ACC112 (cell line): ENCODE data around the gene SLC44A5.
A peak's percentile ranks its signal among the peaks of the same experiment; 100 is the strongest.
"Not testable (repeated sequence)": the region's sequence is repeated elsewhere in the genome, so short reads cannot be mapped to it uniquely, and the experiment has no call there.

Experiments used
- H2AFZ ChIP-seq: fragments of 200-600 bp; sonication (generic); one replicate; pipeline ENCODE4 v1.6.0; 2017; ENCODE audit warnings: antibody characterized with exemption, low read length; ENCODE audit not compliant: unreplicated experiment
- H3K27ac ChIP-seq: fragments of 200-600 bp; sonication (generic); 2 replicates; pipeline ENCODE4 v1.5.1; 2014; ENCODE audit warnings: low read depth, mild to moderate bottlenecking, antibody characterized with exemption, low read length, moderate library complexity
- H3K27me3 ChIP-seq: fragments of 200-600 bp; sonication (generic); 2 replicates; pipeline ENCODE4 v1.6.1; 2014; ENCODE audit warnings: mild to moderate bottlenecking, antibody characterized with exemption, low read length, moderate library complexity, mixed read lengths; ENCODE audit not compliant: insufficient read depth
- H3K36me3 ChIP-seq: fragments of 200-600 bp; sonication (generic); 2 replicates; pipeline ENCODE4 v1.6.1; 2016; ENCODE audit warnings: mild to moderate bottlenecking, antibody characterized with exemption, low read length, moderate library complexity, mixed read lengths; ENCODE audit not compliant: insufficient read depth
- H3K4me1 ChIP-seq: fragments of 200-600 bp; sonication (generic); one replicate; pipeline ENCODE4 v1.6.1; 2016; ENCODE audit warnings: low read length, mixed read lengths; ENCODE audit not compliant: insufficient read depth, unreplicated experiment, control insufficient read depth
- H3K4me3 ChIP-seq: fragments of 200-600 bp; sonication (generic); 2 replicates; pipeline ENCODE4 v1.5.1; 2014; ENCODE audit warnings: mild to moderate bottlenecking, low read depth, low read length
- H3K79me2 ChIP-seq: fragments of 200-600 bp; sonication (generic); one replicate; pipeline ENCODE4 v1.6.0; 2016; ENCODE audit warnings: low read length; ENCODE audit not compliant: control insufficient read depth, unreplicated experiment, insufficient read depth

Gene SLC44A5

DNA sequence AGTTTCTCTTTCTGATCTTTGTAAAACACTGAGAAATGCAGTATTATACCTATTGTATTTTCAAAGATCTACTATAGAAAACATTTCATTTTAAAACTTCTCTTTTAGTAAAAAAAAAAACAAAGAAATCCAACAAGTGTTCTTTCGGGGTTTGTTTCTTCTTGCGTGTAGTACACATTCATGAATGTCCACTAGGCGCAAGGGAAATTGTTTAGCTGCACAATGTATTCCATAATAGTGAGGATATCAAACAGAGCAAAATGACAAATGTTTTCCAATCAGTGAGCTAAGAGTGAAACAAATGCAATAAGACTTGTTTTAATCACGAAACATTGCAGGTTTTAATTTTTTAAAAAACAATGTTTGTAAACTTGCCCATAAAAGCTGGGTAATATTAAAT lies 408.2 kb downstream of the SLC44A5 start:
- H3K79me2 ChIP-seq: no peaks in the 10 kb centered on the region

DNA sequence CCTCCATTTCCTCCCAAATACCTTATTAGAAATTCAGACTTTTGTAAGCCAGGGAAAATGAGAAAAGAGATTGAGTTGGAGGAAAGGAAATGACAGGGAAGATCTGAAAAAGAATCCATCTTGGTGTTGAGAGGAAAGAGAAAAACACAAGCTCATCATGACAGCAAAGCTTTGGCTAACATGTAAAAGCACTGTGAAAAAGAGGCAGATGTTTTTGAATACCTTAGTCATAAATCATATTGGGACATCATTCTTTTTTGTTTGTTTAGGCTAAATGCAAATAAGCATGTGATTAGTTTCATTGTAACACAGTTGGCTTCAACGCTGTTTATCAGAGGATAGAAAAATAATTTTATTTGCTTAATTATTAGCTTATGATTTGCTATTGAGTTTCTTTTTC lies 412.2 kb downstream of the SLC44A5 start:
- no peaks in the 10 kb centered on the region for H3K36me3 ChIP-seq
- peaks cover 5% of the 10 kb centered on the region for H3K4me1 ChIP-seq
- no peak overlapping the region for H3K4me3 ChIP-seq
- no peaks in the 10 kb centered on the region for H3K79me2 ChIP-seq
- no peak overlapping the region for H2AFZ ChIP-seq
- H3K27me3 ChIP-seq: no peaks in the 10 kb centered on the region
- H3K27ac ChIP-seq: no peak overlapping the region

More for the DNA sequence above, 408.2 kb downstream of the SLC44A5 start:
- H3K27me3 ChIP-seq: peaks cover 9% of the 10 kb centered on the region; the same call in 1 of the 2 replicates
- no peak overlapping the region for H3K27ac ChIP-seq
- H3K4me1 ChIP-seq: peaks cover 5% of the 10 kb centered on the region
- H2AFZ ChIP-seq: peak overlapping the region; percentile 30
- H3K4me3 ChIP-seq: peak overlapping the region; percentile 49; the same call in 1 of the 2 replicates
- no peaks in the 10 kb centered on the region for H3K36me3 ChIP-seq

DNA sequence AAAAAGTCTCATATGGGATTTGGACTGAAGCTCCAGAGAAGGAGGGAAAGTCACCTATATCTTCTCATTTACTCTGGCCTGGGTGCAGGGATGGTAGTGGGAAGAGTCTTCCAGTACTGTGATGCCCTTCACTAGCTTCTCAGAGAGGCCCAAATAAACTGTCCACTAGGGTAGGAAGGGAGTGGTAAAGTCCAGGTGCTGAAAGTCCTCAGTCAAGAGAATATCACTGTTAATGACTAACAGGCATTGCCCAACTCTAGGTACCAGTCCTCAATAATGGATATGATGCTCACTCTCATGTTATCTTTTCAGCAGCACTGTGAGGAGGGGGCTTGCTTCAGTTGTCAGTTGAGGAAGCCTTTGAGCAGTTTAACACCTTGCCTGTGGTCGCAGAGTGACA lies 412.8 kb downstream of the SLC44A5 start:
- Histone ChIP-seq H3K27me3 (no peaks in the 10 kb centered on the region), H2AFZ (no peak overlapping the region), H3K4me3 (no peak overlapping the region), H3K79me2 (no peaks in the 10 kb centered on the region), H3K36me3 (no peaks in the 10 kb centered on the region), H3K4me1 (peaks cover 5% of the 10 kb centered on the region), H3K27ac (no peak overlapping the region)

DNA sequence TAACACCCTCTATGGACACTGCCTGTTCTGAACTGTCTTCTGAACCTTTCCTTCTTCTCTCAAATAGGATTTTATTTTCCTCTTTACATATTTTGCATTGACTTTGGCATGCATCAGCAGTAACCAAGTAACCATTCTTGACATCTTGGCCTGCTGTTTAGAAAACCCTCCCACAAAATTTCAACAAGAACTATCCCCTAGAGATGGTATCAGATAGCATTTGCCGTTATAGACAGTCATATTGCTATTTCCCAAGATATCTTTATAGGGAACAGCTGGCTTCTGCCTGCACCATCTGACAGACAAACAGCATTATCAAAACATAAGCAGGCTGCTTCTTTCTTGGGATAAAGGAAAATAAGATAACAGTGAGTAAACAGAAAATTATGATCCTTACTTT lies 422.0 kb downstream of the SLC44A5 start:
- no peaks in the 10 kb centered on the region for H3K79me2 ChIP-seq
- no peak overlapping the region for H3K27ac ChIP-seq
- no peaks in the 10 kb centered on the region for H3K4me1 ChIP-seq
- H3K4me3 ChIP-seq: no peak overlapping the region
- no peaks in the 10 kb centered on the region for H3K36me3 ChIP-seq
- no peak overlapping the region for H2AFZ ChIP-seq
- no peaks in the 10 kb centered on the region for H3K27me3 ChIP-seq

DNA sequence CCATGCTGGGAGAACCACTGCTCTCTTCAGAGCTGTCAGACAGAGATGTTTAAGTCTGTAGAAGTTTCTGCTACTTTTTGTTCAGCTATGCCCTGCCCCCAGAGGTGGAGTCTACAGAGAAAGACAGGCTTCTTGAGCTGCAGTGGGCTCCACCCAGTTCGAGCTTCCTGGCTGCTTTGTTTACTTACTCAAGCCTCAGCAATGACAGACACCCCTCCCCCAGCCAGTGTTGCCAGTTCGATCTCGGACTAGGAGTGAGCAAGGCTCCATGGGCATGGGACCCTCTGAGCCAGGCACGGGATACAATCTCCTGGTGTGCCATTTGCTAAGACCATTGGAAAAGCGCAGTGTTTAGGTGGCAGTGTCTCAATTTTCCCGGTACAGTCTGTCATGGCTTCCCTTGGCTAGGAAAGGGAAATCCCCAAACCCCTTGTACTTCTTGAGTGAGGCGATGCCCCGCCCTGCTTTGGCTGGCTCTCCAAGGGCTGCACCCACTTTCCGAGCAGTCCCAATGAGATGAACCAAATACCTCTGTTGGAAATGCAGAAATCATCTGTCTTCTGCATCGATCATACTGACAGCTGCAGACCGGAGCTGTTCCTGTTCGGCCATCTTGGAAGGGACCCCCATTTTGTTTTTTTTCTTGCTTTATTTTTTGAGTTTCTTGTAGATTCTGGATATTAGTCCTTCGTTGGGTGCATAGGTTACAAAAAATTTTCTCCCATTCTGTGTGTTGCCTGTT lies 429.5 kb downstream of the SLC44A5 start:
- not testable (repeated sequence) for H3K79me2 ChIP-seq, H2AFZ ChIP-seq, H3K4me1 ChIP-seq, H3K4me3 ChIP-seq, H3K36me3 ChIP-seq, H3K27me3 ChIP-seq, H3K27ac ChIP-seq

DNA sequence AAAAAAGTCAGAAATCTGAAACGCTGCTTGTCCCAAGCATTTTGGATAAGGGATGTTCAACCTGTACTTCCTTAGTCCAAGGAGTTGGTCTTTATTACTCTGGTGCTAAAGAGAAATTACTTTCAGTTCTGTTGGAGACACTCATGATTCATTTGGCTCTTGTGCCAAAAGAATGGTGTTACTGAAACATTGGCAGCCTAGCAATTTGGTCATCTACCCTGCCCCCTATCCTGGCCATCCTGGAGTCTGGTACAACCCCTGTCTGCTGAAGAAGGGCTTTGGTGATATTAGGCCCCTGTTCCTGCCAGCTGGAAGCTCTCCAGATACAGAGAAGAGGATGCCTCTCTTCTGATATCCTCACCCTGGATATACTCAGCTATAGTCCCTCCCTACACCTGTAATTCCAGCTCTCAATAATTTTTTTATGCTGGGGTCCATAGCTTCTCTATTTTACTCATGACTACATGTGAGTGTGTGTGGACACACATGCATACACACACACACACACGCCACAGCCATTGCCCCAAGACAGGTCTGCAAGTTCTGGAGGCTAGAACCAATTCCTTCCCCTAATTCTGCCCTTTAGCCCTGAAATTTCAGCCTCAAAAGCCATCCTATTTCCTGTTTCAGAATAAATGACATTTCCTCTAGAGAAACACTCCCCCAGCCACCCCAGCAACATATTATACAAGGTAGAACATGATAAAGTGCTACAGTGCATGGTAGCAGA lies 436.7 kb downstream of the SLC44A5 start:
- no peak overlapping the region for H3K27ac ChIP-seq
- H2AFZ ChIP-seq: no peak overlapping the region
- H3K4me1 ChIP-seq: peaks cover 12% of the 10 kb centered on the region

DNA sequence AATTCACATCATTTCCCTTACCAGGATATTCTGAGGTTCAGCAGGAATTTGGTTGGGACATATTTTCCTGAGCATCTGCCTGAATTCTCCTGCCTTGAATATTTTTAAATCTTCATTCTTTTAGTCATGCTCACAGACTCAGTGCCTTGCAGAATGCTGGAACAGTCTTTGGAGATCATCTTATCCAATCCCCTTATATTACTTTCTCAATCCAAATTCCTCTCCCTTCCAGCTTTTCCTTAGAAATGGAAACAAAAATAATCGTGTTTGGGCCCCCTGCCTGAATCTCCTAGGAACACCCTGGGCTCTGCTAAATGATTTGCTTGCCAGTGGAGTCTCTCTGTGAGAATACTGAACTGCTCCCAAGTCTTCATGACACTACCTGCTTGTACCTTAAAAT lies 438.4 kb downstream of the SLC44A5 start:
- H3K4me1 ChIP-seq: peaks cover 18% of the 10 kb centered on the region
- no peak overlapping the region for H3K27ac ChIP-seq
- H3K27me3 ChIP-seq: no peaks in the 10 kb centered on the region
- no peaks in the 10 kb centered on the region for H3K36me3 ChIP-seq
- no peak overlapping the region for H2AFZ ChIP-seq
- no peaks in the 10 kb centered on the region for H3K79me2 ChIP-seq
- H3K4me3 ChIP-seq: no peak overlapping the region

More for the DNA sequence above, 436.7 kb downstream of the SLC44A5 start:
- no peak overlapping the region for H3K4me3 ChIP-seq
- no peaks in the 10 kb centered on the region for H3K36me3 ChIP-seq
- no peaks in the 10 kb centered on the region for H3K27me3 ChIP-seq
- H3K79me2 ChIP-seq: no peaks in the 10 kb centered on the region

DNA sequence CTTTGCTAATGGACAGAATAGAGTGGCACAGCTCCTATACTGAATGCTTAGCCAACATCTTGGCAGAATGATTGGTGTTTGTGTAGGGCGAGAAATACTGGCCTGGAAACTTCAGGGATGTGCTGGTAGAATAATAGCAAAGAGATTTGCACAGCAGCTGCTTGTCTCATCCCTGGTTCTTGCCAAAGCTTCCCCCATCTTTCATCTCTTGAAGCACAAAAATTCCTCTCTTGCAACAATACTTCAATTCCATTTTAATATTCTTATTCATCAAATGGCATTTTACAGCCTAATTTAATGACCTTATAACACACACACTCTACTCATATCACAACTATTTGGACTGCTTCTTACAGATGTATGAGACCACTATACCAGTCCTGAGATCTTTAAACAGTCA lies 439.0 kb downstream of the SLC44A5 start:
- no peak overlapping the region for H2AFZ ChIP-seq
- peaks cover 20% of the 10 kb centered on the region for H3K4me1 ChIP-seq
- H3K4me3 ChIP-seq: no peak overlapping the region

DNA sequence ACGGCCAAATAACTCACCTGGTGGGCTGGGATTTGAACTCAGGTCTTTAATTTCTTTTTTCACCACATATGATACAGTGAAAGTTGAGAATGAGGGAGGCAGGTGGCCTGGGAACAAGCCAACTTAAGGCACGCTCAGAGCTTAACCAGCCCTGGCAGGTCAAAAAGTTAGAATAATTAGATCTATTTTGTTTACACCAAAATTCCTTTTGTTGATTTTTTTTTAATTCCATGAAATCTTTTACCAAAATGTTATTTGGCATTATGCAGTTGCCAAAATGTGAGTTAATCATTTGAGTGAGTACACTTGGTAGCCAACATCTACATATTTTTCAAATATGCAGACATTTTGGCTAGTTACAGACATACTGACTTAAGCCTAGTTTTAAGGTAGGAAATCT lies 439.9 kb downstream of the SLC44A5 start:
- Histone ChIP-seq H3K79me2 (no peaks in the 10 kb centered on the region), H3K36me3 (no peaks in the 10 kb centered on the region), H2AFZ (no peak overlapping the region)

More for the DNA sequence above, 439.0 kb downstream of the SLC44A5 start:
- no peak overlapping the region for H3K27ac ChIP-seq
- H3K79me2 ChIP-seq: no peaks in the 10 kb centered on the region
- H3K36me3 ChIP-seq: no peaks in the 10 kb centered on the region
- H3K27me3 ChIP-seq: no peaks in the 10 kb centered on the region

DNA sequence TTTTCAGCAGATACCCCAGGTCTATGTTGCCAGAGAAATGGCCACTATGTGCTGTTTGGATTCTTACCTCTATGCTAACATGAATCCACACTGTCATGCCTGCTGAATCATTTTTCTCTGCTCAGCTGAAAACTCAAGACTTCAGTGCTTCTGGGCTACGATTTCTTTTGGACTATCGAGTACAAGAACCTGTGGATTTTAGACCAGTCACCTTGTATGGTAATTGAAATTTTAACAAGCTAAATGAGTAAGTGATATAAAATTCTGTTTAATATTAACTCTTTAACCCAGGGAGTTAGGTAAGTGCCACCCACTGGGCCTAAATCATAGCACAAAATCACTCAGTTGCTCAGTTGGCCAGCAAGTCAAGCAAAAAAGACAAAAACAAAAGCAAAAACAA lies 440.9 kb downstream of the SLC44A5 start:
- no peak overlapping the region for H3K4me3 ChIP-seq
- peaks cover 20% of the 10 kb centered on the region for H3K4me1 ChIP-seq
- no peaks in the 10 kb centered on the region for H3K79me2 ChIP-seq
- no peaks in the 10 kb centered on the region for H3K27me3 ChIP-seq
- H3K36me3 ChIP-seq: no peaks in the 10 kb centered on the region
- no peak overlapping the region for H3K27ac ChIP-seq
- H2AFZ ChIP-seq: no peak overlapping the region

More for the DNA sequence above, 439.9 kb downstream of the SLC44A5 start:
- Histone ChIP-seq H3K4me3 (no peak overlapping the region), H3K27me3 (no peaks in the 10 kb centered on the region), H3K4me1 (peaks cover 20% of the 10 kb centered on the region), H3K27ac (no peak overlapping the region)

DNA sequence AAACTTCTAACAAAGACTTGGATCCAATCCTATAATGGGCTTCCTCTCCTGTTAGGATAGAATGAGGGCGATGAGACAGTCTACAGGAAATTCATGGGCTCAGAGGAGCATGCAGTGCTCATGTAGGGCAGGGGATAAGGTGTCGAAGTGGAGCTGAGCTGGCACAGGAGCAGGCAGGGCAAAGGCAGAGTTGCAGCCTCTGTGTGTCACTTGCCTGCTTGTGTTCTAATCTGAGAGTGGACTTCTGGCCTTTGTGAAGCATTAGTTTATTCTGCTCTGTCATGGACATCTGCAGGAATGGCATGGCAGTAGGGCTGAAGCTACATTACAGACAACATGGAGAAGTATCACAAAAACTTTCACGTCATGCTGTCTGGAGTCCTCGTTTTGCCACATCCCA lies 444.1 kb downstream of the SLC44A5 start:
- Histone ChIP-seq H3K4me3 (no peak overlapping the region), H3K79me2 (no peaks in the 10 kb centered on the region), H3K36me3 (no peaks in the 10 kb centered on the region), H3K4me1 (peaks cover 8% of the 10 kb centered on the region), H2AFZ (no peak overlapping the region), H3K27ac (no peak overlapping the region), H3K27me3 (no peaks in the 10 kb centered on the region)
